ENCODE results near the gene CUX1.
"Not testable (repeated sequence)": the region's sequence is repeated elsewhere in the genome, so short reads cannot be mapped to it uniquely, and the experiment has no call there.

CUX1 gene

DNA sequence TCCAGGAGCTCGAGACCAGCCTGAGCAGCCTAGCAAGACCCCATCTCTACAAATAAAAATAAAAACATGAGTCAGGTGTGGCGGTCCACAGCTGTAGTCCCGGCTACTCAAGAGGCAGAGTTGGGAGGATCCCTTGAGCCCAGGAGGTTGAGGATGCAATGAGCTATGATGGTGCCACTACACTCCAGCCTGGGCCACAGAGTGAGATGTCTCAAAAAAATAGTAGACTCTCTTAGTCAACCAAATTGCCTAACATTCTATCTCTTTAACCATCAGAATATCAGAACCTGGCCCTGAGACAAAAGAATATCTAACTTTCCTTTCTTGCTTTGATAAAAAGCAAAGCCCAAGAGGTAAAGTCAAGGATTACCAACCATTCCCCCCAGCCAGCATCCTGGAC is 35.0 kb upstream of the CUX1 start:
- Histone ChIP-seq H3K4me1 (ENCODE audit: insufficient read depth, low read length) (no peaks in the 10 kb centered on the region), H3K9me3 (ENCODE audit: insufficient read depth, low read depth, low read length) (no peaks in the 10 kb centered on the region), H3K9ac (ENCODE audit: low read depth, low read length) (no peak overlapping the region), H3K36me3 (ENCODE audit: insufficient read depth, low read length) (no peaks in the 10 kb centered on the region), H3K27ac (ENCODE audit: low read depth, low read length) (no peak overlapping the region), H3K27me3 (ENCODE audit: insufficient read depth, low read length) (no peaks in the 10 kb centered on the region), H3K4me3 (ENCODE audit: low read length) (no peak overlapping the region)
- 96% methylated on average over 3 of the region's 3 CpGs for WGBS

DNA sequence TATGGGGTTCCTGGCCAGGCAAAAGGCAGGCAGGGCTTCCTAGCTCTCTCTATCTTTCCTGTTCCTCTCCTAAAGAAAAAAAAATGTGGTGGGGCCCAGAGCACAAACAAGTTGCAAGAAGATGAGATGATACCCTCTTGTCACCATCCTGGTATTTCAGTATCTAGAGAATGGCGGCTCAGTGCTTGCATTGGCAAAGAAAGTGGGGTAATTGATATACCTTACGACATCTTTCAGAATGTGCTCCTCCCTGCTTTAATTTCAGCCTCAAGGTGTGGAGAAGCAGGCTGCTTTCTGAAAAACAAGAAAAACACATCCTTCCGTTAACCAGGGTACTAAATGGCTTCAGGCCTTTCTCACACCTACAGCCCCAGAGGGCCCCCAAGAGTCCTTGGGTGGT is 34.5 kb upstream of the CUX1 start:
- Histone ChIP-seq H3K4me3 (ENCODE audit: low read length) (no peak overlapping the region), H3K27me3 (ENCODE audit: insufficient read depth, low read length) (no peaks in the 10 kb centered on the region), H3K36me3 (ENCODE audit: insufficient read depth, low read length) (no peaks in the 10 kb centered on the region), H3K4me1 (ENCODE audit: insufficient read depth, low read length) (no peaks in the 10 kb centered on the region), H3K27ac (ENCODE audit: low read depth, low read length) (no peak overlapping the region), H3K9me3 (ENCODE audit: insufficient read depth, low read depth, low read length) (no peaks in the 10 kb centered on the region), H3K9ac (ENCODE audit: low read depth, low read length) (no peak overlapping the region)
- WGBS = 93% methylated on average over 3 of the region's 3 CpGs

DNA sequence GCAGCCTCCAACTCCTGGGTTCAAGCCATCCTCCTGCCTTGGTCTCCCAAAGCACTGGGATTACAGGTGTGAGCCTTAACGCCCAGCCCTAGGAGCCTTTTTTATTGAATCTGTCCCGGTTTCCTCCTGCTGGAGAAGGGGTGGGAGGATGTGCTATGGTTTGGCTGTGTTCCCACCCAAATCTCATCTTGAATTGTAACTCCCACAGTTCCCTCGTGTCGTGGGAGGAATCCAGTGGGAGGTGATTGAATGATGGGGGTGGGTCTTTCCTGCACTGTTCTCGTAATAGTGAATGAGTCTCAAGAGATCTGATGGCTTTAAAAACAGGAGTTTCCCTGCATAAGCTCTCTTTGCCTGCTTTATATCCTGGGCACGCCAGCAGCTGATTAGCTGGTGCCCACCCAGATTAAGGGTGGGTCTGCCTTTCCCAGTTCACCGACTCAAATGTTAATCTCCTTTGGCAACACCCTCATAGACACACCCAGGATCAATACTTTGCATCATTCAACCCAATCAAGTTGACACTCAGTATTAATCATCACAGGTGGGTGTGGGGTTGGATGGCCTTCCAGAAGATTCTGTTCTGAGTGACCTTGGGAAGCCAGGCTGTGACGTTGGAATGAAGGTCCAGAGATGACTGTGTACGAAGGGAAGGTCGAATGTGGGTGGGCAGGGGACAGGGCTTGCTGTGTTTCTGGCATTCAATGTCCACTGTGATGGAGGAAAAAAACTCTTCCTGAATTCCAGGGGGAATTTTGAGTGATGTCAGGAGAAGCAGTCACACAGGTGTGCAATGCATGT is 33.8 kb upstream of the CUX1 start:
- Histone ChIP-seq H3K4me3 (ENCODE audit: low read length) (no peak overlapping the region), H3K9ac (ENCODE audit: low read depth, low read length) (no peak overlapping the region), H3K9me3 (ENCODE audit: insufficient read depth, low read depth, low read length) (no peaks in the 10 kb centered on the region), H3K4me1 (ENCODE audit: insufficient read depth, low read length) (no peaks in the 10 kb centered on the region), H3K36me3 (ENCODE audit: insufficient read depth, low read length) (no peaks in the 10 kb centered on the region), H3K27me3 (ENCODE audit: insufficient read depth, low read length) (no peaks in the 10 kb centered on the region), H3K27ac (ENCODE audit: low read depth, low read length) (no peak overlapping the region)
- WGBS = 87% methylated on average over 10 of the region's 10 CpGs

DNA sequence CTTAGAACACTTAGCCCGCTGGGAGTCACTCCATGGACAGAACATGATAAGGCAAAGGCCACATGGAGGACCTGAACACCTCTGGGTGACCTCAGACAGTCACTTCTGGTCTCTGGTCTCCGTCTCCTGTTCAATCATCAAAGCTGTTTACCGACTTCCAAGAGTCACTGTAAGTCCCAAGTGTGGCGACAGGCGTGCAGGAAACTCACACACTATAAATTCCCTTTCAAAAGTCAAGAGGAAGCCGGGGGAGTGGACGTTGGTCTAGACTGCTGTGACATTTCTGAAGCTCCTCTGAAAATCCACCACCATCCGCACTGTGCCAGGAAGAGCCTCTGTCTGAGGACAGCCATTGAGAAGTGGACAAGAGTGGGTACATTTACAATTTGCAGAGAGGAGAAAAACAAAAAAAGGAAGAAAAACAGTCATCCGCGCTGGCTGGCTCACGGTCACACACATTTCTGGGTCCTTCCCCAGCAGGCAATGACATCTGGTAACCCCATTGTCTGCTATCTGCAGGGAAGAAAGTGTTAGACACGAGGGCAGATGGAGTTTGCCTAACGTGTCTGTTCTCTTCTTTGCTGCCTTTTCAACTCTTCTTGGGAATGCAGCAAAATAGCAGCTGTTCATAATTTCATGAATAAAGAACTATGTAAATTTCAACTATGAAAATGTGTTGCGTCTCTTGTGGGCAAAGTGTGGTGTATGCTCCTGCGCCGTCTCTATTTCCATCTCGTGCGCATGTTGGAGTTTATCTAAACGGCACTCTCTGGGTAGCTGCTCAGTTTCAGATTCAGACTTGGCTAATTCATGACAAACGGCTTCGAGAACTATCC is 32.9 kb upstream of the CUX1 start:
- no peaks in the 10 kb centered on the region for H3K36me3 ChIP-seq (ENCODE audit: insufficient read depth, low read length)
- H3K9me3 ChIP-seq (ENCODE audit: insufficient read depth, low read depth, low read length) = no peaks in the 10 kb centered on the region
- no peaks in the 10 kb centered on the region for H3K27me3 ChIP-seq (ENCODE audit: insufficient read depth, low read length)
- H3K4me3 ChIP-seq (ENCODE audit: low read length) = no peak overlapping the region
- WGBS = 90% methylated on average over 21 of the region's 21 CpGs
- H3K4me1 ChIP-seq (ENCODE audit: insufficient read depth, low read length) = no peaks in the 10 kb centered on the region
- no peak overlapping the region for H3K27ac ChIP-seq (ENCODE audit: low read depth, low read length)
- H3K9ac ChIP-seq (ENCODE audit: low read depth, low read length) = no peak overlapping the region

DNA sequence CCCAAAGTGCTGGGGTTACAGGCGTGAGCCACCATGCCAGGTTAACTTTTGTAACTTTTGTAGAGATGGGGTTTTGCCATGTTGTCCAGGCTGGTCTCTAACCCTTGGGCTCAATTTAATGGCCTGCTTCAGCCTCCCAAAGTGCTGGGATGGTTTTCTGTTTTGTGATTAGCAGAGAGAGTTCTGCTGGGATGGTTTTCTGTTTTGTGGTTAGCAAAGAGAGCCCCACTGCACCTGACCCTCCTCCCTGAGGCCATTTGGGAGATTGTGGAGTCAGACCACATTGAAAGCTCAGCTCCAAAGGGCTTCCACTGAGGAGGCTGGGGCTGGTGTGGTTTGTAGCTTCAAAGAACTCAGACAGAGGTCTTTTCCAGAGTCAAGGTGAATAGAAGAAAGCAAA is 29.6 kb upstream of the CUX1 start:
- Histone ChIP-seq H3K4me1 (ENCODE audit: insufficient read depth, low read length) (no peaks in the 10 kb centered on the region), H3K27me3 (ENCODE audit: insufficient read depth, low read length) (no peaks in the 10 kb centered on the region), H3K4me3 (ENCODE audit: low read length) (no peak overlapping the region), H3K36me3 (ENCODE audit: insufficient read depth, low read length) (no peaks in the 10 kb centered on the region), H3K9me3 (ENCODE audit: insufficient read depth, low read depth, low read length) (no peaks in the 10 kb centered on the region), H3K27ac (ENCODE audit: low read depth, low read length) (no peak overlapping the region), H3K9ac (ENCODE audit: low read depth, low read length) (no peak overlapping the region)
- 96% methylated on average over 1 of the region's 1 CpG for WGBS

DNA sequence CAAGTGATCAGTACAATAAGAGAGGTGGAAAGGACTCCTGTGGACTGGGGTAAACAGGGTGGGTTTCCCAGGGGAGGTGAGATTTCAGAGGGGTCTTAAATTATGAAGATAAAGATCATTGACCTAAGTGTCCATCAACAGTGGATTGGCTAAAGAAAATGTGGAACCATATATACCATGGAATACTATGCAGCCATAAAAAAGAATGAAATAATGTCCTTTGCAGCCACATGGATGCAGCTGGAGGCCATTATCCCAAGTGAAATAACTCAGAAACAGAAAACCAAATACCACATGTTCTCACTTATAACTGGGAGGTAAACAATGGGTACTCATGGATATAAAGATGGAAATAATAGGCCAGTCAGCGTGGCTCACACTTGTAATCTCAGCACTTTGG is 28.9 kb upstream of the CUX1 start:
- WGBS = 83% methylated on average over 1 of the region's 1 CpG
- Histone ChIP-seq H3K9ac (ENCODE audit: low read depth, low read length) (no peak overlapping the region), H3K27ac (ENCODE audit: low read depth, low read length) (no peak overlapping the region), H3K4me1 (ENCODE audit: insufficient read depth, low read length) (no peaks in the 10 kb centered on the region), H3K36me3 (ENCODE audit: insufficient read depth, low read length) (no peaks in the 10 kb centered on the region), H3K27me3 (ENCODE audit: insufficient read depth, low read length) (no peaks in the 10 kb centered on the region), H3K9me3 (ENCODE audit: insufficient read depth, low read depth, low read length) (no peaks in the 10 kb centered on the region), H3K4me3 (ENCODE audit: low read length) (no peak overlapping the region)

DNA sequence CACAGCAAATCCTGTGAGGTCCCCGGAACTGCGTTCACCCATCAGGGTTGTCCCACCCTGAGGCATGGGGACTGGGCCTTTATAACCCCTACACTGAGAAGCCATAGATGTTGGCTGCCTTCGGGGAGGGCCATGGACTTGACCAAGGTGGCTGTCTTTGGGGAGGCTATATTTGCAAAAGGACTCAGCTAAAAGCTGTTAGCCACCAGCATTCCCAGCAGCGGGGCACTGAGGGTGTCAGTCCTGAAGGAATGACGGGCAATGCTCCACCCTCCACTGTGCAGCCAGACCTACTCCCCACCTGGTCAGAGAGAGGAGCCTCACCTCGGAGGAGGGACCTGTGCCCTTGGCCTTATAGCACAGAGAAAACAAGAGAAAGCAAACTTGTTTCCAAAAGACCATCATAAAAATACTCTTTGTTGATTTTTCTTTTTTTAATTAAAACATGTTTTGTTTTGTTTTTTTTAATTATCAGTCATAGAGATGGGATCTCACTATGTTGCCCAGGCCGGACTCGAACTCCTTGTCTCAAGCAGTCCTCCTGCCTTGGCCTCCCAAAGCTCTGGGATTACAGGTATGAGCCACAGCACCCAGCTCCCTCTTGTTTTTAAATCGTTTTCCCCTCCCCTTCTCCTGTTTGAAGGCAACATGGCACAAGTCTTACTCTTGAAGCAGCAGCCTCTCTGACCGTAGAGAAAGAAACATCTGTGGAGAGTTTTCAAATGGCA is 26.7 kb upstream of the CUX1 start:
- H3K27me3 ChIP-seq (ENCODE audit: insufficient read depth, low read length) = no peaks in the 10 kb centered on the region
- no peaks in the 10 kb centered on the region for H3K4me1 ChIP-seq (ENCODE audit: insufficient read depth, low read length)
- H3K4me3 ChIP-seq (ENCODE audit: low read length) = no peak overlapping the region
- no peaks in the 10 kb centered on the region for H3K9me3 ChIP-seq (ENCODE audit: insufficient read depth, low read depth, low read length)
- H3K9ac ChIP-seq (ENCODE audit: low read depth, low read length) = no peak overlapping the region
- no peak overlapping the region for H3K27ac ChIP-seq (ENCODE audit: low read depth, low read length)
- 92% methylated on average over 10 of the region's 10 CpGs for WGBS
- H3K36me3 ChIP-seq (ENCODE audit: insufficient read depth, low read length) = no peaks in the 10 kb centered on the region

DNA sequence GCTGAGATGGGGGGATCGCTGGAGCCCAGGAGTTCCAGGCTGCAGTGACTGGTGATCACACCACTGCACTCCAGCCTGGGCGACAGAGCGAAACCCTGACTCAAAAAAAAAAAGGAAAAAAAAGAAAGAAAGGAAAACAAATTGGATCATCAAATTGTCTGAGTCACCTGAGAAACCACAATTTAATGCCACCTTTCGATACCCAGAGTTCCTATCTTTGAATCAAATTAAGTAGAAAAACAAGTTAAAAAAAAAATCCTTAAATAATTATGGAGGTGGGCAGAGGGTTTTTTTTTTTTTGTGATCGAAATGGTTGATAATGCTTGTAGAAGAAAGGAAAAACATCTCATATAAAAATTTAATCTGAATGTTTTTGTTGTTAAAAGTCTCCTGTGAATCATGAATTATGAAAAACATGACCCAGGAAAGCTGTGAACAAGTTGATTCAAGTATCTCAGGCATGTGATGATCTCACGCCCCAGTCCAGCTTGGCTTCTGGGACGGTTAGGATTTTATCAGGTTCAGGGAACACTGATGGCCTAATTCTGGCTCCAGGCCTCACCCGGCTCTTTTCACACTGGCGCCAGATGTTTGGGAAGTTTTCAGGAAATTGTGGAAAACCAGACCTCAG is 25.3 kb upstream of the CUX1 start:
- Histone ChIP-seq H3K9ac (ENCODE audit: low read depth, low read length) (no peak overlapping the region), H3K27ac (ENCODE audit: low read depth, low read length) (no peak overlapping the region), H3K4me3 (ENCODE audit: low read length) (no peak overlapping the region), H3K9me3 (ENCODE audit: insufficient read depth, low read depth, low read length) (no peaks in the 10 kb centered on the region), H3K27me3 (ENCODE audit: insufficient read depth, low read length) (no peaks in the 10 kb centered on the region), H3K4me1 (ENCODE audit: insufficient read depth, low read length) (no peaks in the 10 kb centered on the region), H3K36me3 (ENCODE audit: insufficient read depth, low read length) (no peaks in the 10 kb centered on the region)
- 91% methylated on average over 6 of the region's 9 CpGs for WGBS

DNA sequence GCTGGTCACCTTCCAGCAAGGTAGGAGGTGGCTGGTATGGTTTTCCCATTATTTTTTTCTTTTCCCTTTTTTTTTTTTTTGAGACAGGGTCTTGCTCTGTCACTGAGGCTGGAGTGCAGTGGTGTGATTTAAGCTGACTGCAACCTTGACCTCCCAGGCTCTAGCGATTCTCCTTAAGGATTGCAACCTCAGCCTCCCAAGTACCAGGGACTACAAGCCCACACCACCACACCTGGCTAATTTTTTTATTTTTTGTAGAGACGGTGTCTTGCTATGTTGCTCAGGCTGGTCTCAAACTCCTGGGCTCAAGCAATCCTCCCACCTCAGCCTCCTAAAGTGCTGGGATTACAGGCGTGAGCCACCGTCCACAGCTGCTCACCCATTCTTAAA is 24.7 kb upstream of the CUX1 start:
- H3K27me3 ChIP-seq (ENCODE audit: insufficient read depth, low read length); H3K4me3 ChIP-seq (ENCODE audit: low read length); H3K9ac ChIP-seq (ENCODE audit: low read depth, low read length); H3K36me3 ChIP-seq (ENCODE audit: insufficient read depth, low read length); H3K4me1 ChIP-seq (ENCODE audit: insufficient read depth, low read length); H3K9me3 ChIP-seq (ENCODE audit: insufficient read depth, low read depth, low read length); H3K27ac ChIP-seq (ENCODE audit: low read depth, low read length): not testable (repeated sequence)
- WGBS = 96% methylated on average over 4 of the region's 4 CpGs

DNA sequence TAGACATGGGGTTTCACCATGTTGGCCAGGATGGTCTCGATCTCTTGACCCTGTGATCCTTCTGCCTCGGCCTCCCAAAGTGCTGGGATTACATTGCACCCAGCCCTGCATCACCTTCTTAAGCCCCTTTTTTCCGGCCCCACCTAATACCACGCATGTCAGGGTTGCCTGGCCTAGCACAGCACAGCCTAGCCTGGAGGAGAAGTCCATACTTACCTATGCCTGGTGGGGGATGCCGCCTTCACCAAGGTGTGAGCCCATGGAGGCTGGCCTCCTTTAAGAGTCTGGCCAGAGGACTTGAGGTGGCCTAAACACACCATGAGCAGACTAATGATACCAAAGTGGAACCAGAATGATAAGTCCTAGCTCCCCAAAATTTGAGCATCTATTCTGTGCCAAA is 22.0 kb upstream of the CUX1 start:
- WGBS = 97% methylated on average over 5 of the region's 5 CpGs
- no peaks in the 10 kb centered on the region for H3K36me3 ChIP-seq (ENCODE audit: insufficient read depth, low read length)
- no peak overlapping the region for H3K9ac ChIP-seq (ENCODE audit: low read depth, low read length)
- H3K27me3 ChIP-seq (ENCODE audit: insufficient read depth, low read length) = no peaks in the 10 kb centered on the region
- no peak overlapping the region for H3K27ac ChIP-seq (ENCODE audit: low read depth, low read length)
- no peaks in the 10 kb centered on the region for H3K9me3 ChIP-seq (ENCODE audit: insufficient read depth, low read depth, low read length)
- no peaks in the 10 kb centered on the region for H3K4me1 ChIP-seq (ENCODE audit: insufficient read depth, low read length)
- H3K4me3 ChIP-seq (ENCODE audit: low read length) = no peak overlapping the region

DNA sequence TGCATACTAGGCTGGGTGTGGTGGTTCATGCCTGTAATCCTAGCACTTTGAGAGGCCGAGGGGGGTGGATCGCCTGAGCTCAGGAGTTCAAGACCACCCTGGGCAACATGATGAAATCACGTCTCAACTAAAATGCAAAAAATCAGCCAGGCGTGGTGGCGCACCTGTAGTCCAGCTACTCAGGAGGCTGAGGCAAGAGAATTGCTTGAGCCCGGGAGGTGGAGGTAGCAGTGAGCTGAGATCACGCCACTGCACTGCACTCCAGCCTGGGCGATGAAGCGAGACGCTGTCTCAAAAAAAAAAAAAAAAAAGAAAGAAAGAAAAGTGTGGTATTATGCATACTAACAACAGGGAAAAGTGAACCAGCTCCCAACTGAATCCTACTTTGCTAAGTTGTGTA is 19.3 kb upstream of the CUX1 start:
- H3K27ac ChIP-seq (ENCODE audit: low read depth, low read length); H3K9me3 ChIP-seq (ENCODE audit: insufficient read depth, low read depth, low read length); H3K27me3 ChIP-seq (ENCODE audit: insufficient read depth, low read length); H3K4me1 ChIP-seq (ENCODE audit: insufficient read depth, low read length); H3K9ac ChIP-seq (ENCODE audit: low read depth, low read length); H3K36me3 ChIP-seq (ENCODE audit: insufficient read depth, low read length); H3K4me3 ChIP-seq (ENCODE audit: low read length): not testable (repeated sequence)
- WGBS = 96% methylated on average over 10 of the region's 10 CpGs

Data from HUES64 (cell line).